Measurements from ENCODE around the gene BEND6. TPM values are rescaled to one million over a fixed set of nuclear protein-coding genes. Genes with fewer than 3 reads are reported as not detected.
A peak's percentile ranks its signal among the peaks of the same experiment; 100 is the strongest.

Gene BEND6
- total and polyA plus RNA-seq, 2 of the 13 experiments (the other 11 are each of a cell fraction or from before 2014, with no cell fraction given) = 0.20 to 0.21 TPM

- TF ChIP-seq, protein P1, sequence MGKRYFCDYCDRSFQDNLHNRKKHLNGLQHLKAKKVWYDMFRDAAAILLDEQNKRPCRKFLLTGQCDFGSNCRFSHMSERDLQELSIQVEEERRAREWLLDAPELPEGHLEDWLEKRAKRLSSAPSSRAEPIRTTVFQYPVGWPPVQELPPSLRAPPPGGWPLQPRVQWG (CRISPR knock-in tag; IDR thresholded peaks at IDR 0.05; ENCODE audit: borderline replicate concordance, low read depth) = no peak
- no peak for TF ChIP-seq HNRNPH1 (optimal IDR thresholded peaks at IDR 0.05; ENCODE audit: low read depth, low read length)
- no peak for TF ChIP-seq CAMTA2 (CRISPR knock-in tag; IDR thresholded peaks at IDR 0.05; ENCODE audit: borderline replicate concordance)
- TF ChIP-seq SRY (CRISPR knock-in tag; IDR thresholded peaks at IDR 0.05) = no peak
- TF ChIP-seq MIXL1 (CRISPR knock-in tag; IDR thresholded peaks at IDR 0.05) = 0 out of 2 replicates have a peak, but pooled peaks have one; percentile 36
- TF ChIP-seq POLR2A (IDR thresholded peaks at IDR 0.05; ENCODE audit: insufficient read depth in 1 of 2, low read depth in 2 of 2, low read length in 2 of 2) = no peak
- TF ChIP-seq ASH2L (IDR thresholded peaks at IDR 0.05; ENCODE audit: insufficient read length, low read depth, low read length) = peak; percentile 55
- TF ChIP-seq ZNF547 (CRISPR knock-in tag; IDR thresholded peaks at IDR 0.05) = peak; percentile 72; the same call in 1 of the 2 replicates
- peak; percentile 79; the same call in 1 of the 2 replicates for TF ChIP-seq ZFP91 (CRISPR knock-in tag; IDR thresholded peaks at IDR 0.05; ENCODE audit: borderline replicate concordance)
- TF ChIP-seq HNRNPUL1 (IDR thresholded peaks at IDR 0.05; ENCODE audit: low read depth, low read length) = no peak
- no peak for TF ChIP-seq RERE (CRISPR knock-in tag; IDR thresholded peaks at IDR 0.05; ENCODE audit: low read depth)
- peak; percentile 88; the same call in 1 of the 2 replicates for TF ChIP-seq KDM1A (CRISPR knock-in tag; IDR thresholded peaks at IDR 0.05)
- 0 out of 2 replicates have a peak, but pooled peaks have one; percentile 48 for TF ChIP-seq PPARG (CRISPR knock-in tag; conservative IDR thresholded peaks at IDR 0.05)
- TF ChIP-seq, protein P2, sequence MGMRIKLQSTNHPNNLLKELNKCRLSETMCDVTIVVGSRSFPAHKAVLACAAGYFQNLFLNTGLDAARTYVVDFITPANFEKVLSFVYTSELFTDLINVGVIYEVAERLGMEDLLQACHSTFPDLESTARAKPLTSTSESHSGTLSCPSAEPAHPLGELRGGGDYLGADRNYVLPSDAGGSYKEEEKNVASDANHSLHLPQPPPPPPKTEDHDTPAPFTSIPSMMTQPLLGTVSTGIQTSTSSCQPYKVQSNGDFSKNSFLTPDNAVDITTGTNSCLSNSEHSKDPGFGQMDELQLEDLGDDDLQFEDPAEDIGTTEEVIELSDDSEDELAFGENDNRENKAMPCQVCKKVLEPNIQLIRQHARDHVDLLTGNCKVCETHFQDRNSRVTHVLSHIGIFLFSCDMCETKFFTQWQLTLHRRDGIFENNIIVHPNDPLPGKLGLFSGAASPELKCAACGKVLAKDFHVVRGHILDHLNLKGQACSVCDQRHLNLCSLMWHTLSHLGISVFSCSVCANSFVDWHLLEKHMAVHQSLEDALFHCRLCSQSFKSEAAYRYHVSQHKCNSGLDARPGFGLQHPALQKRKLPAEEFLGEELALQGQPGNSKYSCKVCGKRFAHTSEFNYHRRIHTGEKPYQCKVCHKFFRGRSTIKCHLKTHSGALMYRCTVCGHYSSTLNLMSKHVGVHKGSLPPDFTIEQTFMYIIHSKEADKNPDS (CRISPR knock-in tag; IDR thresholded peaks at IDR 0.05) = no peak
- TF ChIP-seq SIN3A (IDR thresholded peaks at IDR 0.05; ENCODE audit: borderline replicate concordance, low read depth, low read length) = 0 out of 2 replicates have a peak, but pooled peaks have one; percentile 65
- peak; percentile 39; the same call in 1 of the 2 replicates for TF ChIP-seq THAP7 (CRISPR knock-in tag; IDR thresholded peaks at IDR 0.05)
- TF ChIP-seq ZMYM2 (CRISPR knock-in tag; IDR thresholded peaks at IDR 0.05) = peak; percentile 91
- no peak for TF ChIP-seq NPAS2 (CRISPR knock-in tag; IDR thresholded peaks at IDR 0.05; ENCODE audit: borderline replicate concordance)
Measured at GRCh38 chr6:56955171-56956155, 556 bp downstream of the BEND6 start (continued).
